NCI-H748 treated with DMSO at 0.1 percent for 48 hours (cell line): ENCODE measurements around the gene ABR.
"Not testable (repeated sequence)": the region's sequence is repeated elsewhere in the genome, so short reads cannot be mapped to it uniquely, and the experiment has no call there.

ENCODE experiments used
- DNase-seq: peaks from one replicate; lab custom pipeline; 2025; lab: John Stamatoyannopoulos, UW

The ABR gene

DNA sequence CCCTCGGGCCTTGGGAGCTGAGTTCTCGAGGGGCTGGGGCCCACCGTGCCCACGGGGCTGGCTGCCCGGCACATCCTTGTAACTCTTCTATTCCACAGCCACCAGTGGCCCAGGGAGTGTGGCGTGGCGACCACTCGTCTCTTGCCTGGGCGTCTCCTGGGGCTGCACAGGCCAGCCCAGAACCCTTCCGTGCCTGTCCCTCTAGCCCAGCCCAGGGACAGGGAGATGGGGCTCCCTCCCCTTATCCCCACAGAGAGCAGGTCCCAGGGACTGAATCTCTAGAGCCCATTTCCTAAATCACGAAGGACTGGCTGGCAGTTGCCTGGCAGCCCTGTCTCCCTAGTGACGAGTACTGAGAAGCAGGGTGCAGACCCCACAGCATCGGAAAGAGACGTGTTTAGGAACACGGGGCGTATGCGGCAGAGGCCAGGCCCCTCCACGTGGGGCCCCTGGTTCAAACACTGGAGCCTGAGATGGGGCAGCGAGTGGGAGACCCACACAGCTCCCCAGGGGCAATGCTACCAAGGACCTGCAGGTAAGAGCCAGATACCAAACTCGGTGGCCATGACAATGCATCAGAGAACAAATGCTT, 131.8 kb downstream of the ABR start:
- DNase-seq, result no peak

DNA sequence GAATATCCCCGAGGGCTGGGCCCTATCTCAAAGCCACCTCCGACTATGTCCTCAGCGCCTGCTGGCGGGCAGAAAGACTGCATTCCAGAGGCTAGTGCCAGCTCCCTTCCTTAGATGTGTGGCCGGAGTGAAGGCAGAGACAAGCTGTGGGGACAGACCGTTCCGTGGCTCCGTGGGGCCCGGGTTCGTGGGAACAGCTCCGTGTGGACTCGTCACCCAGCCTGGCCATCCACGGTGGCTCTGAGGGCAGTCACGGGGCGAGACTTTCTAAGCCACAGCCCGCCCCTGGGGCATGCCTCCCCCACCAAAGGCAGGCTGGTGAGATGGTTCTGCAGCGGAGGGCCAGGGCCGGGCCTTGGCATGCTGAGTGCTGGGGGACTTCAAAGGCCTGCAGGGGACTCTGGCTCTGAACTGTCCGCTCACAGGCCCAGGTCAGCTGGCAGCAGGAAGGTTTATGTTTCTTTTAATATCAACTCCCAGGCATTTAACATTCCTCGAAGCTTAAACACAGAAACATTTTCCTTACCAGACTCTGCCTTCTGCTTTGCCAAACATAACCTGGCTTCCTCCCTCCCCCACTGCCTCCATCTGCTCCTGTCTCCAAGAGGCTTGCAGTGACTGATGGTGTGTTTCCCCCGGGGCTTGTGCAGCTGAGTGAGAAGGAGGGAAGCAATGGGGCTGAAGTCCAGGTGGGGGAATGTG, 132.5 kb downstream of the ABR start:
- DNase-seq, result no peak

DNA sequence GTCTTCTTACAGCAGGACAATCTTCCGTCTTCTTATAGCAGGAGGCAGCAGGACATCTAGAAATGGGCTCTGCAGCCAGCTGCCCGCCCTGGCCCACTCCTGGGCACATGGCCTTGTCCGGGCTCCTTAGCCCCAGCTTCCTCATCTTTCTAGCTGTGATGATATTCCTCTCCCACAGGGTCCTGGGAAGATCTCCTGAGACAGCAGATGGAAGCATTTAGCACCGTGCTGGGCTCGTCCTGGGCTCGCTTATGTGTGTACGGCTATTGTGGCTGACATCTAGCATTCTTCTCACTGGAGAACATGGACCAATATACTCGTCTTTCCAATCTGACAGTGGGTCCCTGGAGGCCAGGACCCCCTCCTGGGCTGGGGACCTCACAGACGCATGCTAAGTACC, 134.3 kb downstream of the ABR start:
- DNase-seq, result no peak

- not testable (repeated sequence) for DNase-seq
These were observed 135.3 kb downstream of the ABR start for GRCh38 chr17:1044387-1045009.

DNA sequence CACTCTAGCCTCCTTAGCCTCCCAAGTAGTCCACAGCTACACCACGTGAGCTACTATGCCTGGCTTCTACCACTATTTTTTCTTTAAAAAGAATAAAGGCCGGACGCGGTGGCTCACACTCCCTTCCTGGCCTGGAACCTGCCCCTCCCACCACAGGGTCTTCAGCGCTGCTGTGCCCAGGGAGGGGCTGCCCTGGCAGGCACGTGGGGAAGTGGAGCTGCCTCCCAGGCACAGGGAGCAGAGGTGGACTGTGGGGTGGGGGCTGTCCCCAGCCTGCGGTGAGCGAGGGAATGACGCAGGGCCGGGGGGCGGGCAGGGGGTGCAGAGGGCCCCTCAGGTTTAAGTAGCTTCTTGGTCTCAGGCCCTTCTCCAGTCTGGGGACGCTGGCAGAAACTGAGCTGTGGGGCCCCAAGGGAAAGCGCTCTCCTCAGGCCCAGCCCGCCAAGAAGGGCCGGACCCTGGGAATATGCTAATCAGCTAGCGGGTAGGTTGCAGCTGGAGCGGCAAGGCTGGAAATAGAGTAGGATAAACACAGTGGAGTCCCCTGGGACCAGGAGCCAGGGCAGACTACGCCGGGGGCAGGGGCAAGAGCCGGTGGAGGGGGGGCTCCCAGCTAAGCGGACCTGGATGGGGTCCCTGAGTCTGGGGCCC, 136.1 kb downstream of the ABR start:
- no peak for DNase-seq

- no peak for DNase-seq
These were observed 137.3 kb downstream of the ABR start for GRCh38 chr17:1042486-1042885.

DNA sequence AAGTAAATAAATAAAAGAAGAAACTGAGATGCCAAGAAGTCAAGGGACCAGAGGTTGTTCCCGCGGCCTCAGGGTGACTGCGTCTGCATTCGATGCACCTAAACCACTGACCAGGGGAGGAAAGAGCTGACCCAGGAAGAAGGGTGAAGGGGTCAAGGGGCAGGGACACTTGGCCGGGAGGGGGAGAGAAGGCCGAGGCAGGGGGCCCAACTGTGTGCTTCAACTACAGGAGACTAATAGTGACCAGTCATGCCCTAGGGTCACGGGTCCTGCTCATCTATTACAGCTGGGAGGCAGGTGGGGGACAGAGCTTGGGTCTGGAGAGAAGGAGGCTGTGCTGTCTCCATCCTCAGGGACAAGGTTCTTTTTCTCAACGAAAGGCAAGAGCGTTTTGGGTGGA, 138.0 kb downstream of the ABR start:
- no peak for DNase-seq

GRCh38 chr17:1040216-1040600, 139.6 kb downstream of the ABR start:
- no peak for DNase-seq

DNA sequence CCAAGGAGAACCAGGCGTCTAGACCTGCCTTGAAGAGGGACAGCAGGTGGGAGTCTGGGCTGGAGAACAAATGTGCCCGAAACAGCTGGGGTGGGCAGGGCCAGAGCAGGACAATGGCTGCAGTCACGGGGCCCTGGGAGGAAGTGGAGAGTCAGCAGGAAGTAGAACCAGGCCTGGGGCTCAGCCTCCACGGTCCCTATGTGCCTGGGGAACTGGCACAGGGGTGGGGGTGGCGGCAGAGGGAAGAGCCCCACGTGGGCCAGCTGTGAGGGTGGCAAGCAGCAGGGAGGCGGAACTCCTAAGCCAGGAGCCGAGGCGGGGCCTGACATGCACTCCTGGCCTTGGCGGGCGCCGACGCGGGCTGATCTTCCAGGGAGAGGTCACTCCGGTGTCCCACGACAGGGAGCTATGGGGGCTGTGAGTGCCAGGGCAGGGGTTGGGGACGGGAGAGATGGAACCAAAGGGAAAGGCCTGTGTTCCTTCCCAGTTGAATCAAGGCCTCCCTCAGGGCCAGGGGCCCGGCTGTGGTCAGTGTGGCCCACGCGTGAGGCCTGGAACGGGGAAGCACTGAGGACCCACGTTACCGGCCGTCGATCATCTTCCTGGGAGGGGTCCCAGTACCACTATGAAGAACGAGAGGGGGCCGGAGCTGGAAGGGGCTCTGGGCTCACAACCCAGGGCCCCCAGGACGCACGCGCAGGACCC, 140.1 kb downstream of the ABR start:
- DNase-seq, result no peak

- no peak for DNase-seq
These were observed 140.7 kb downstream of the ABR start for GRCh38 chr17:1039123-1039507.

- no peak for DNase-seq
These were observed 141.2 kb downstream of the ABR start for GRCh38 chr17:1038459-1039122.

GRCh38 chr17:1037238-1037879, 142.4 kb downstream of the ABR start:
- DNase-seq, result no peak

DNA sequence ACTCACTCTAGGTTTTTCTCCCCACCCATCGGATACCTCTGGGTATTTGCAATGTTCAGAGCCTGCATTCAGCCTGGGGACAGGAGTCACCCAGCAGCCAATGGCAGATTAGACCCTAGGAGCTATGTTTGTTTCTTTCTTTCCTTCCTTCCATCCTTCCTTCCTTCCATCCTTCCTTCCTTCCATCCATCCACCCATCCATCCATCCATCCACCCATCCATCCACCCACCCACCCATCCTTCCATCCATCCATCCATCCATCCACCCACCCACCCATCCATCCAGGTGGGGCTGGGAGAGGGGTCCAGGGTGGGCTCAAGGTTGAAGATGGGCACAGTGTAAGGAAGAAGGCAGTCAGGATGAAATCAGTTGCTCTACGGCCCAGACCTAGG, 142.9 kb downstream of the ABR start:
- DNase-seq, result no peak

DNA sequence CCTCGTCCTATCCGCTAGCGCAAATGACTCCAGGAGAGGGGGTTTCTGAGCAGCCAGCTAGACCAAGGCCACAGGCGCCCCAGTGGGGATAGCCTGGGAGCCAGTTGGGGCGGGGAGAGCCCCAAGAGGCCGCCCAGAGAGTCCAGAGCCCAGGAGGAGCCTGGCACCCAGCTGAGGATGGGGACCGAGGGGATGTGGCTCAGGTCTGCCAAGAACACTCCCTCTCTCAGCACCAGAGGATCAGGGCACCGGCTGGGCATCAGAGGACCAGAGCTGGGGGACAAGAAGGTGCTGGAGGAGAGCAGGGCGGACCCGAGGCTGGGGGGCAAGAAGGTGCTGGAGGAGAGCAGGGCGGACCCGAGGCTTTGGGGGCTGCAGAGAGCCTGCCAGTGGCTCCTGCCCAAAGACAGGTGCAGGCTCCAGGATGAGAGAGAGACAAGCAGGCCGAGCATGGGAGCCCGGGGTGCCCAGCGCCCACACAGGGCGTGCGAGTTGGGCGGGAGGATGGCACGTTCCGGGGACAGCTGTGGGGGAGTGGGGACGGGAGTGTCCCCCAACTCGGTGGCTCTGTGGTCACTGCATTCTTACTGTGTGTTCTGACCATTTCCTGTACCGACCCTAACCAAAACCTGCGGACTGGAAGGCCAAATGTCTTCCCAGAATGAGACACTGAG, 143.5 kb downstream of the ABR start:
- DNase-seq, result no peak

DNA sequence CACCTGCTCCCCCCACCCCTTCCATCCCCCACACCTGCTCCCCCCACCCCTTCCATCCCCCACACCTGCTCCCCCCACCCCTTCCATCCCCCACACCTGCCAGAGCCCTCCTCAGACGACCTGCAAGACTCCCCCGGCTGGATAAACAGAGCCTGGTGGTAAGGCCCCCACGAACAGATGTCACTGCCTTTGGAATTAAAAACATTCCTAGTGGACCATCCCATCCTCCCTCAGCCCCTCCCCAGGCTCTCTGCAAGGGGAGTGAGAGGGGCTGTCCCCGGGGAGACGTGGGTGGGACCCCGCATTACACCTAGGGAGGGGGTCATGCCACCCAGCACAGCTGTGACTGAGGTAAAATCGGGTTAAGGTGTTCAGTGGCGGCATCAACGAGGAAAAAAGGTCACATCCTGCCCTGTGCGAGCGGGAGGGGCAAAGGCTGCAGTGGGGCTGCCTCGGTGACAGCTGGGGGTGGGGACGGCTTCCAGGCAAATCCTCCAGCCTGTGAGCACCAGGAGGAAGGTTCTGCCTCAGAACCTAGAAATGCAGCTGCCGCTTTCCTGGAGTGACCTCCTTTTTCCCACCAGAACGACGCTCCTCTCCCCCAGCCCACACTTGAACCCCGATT, 144.1 kb downstream of the ABR start:
- no peak for DNase-seq

DNA sequence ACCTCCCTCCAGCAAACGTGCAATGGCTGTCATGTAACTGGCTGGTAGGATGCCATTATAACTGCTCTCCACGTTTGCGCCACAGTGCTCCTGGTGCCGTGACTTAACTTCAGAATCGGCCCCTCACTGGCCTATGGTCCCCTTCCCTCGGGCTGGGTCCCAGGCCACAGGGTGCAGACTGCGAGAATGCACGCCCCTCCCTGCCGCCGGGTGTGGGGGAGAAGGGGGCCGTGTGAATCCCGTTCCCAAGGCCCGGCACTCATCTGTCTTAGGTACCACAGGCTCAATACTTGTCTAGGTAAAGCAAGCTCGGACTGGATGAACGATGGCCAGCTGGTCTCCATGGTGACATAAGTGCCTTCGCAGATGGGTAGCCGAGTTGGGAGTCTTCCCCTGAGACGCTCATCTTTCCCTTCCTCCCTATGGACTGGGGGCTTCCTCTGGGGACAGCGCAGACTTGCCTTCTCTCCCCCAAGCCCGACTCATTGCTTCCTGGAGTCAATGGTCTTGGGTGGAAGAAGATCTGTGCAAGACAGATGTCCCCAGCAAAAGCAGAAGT, 145.1 kb downstream of the ABR start:
- no peak for DNase-seq

- DNase-seq, result no peak
These were observed 146.3 kb downstream of the ABR start for GRCh38 chr17:1033503-1033902.

DNA sequence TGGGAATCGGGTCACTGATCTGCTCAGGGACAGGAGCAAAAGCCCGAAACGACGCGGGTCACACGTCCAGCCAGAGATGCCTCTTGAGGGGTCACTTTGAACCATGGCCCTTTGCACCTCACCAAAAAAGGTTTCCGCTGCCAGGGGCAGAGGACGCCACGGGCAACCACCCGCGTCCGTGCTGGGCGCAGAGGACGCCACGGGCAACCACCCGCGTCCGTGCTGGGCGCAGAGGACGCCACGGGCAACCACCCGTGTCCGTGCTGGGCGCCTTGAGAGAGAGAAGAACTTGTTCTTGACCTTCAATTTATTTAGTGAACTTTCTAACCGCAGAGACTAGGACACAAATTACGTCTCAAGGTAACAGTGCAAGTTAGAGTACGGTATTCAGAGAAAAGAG, 147.4 kb downstream of the ABR start:
- DNase-seq, result no peak

- no peak for DNase-seq
These were observed 148.1 kb downstream of the ABR start for GRCh38 chr17:1031711-1032110.
